ENCODE measurements around the gene TIMM17B.
A peak's percentile ranks its signal among the peaks of the same experiment; 100 is the strongest.

TIMM17B gene
- 30.2 to 41.9 (median 33.9) reads per million in 4 experiments for total RNA-seq

- peak; percentile 80 for DNase-seq
Observed at GRCh38 chrX:48897625-48898306, at the start of gene TIMM17B, which contains the start of gene PQBP1. Gene TIMM17B, minus strand, starts transcription at chrX:48897768. Its CDS starts 19 bp downstream, at chrX:48897749. Gene PQBP1, plus strand, starts transcription at chrX:48897930. Its CDS starts 580 bp downstream, at chrX:48898510.

DNA sequence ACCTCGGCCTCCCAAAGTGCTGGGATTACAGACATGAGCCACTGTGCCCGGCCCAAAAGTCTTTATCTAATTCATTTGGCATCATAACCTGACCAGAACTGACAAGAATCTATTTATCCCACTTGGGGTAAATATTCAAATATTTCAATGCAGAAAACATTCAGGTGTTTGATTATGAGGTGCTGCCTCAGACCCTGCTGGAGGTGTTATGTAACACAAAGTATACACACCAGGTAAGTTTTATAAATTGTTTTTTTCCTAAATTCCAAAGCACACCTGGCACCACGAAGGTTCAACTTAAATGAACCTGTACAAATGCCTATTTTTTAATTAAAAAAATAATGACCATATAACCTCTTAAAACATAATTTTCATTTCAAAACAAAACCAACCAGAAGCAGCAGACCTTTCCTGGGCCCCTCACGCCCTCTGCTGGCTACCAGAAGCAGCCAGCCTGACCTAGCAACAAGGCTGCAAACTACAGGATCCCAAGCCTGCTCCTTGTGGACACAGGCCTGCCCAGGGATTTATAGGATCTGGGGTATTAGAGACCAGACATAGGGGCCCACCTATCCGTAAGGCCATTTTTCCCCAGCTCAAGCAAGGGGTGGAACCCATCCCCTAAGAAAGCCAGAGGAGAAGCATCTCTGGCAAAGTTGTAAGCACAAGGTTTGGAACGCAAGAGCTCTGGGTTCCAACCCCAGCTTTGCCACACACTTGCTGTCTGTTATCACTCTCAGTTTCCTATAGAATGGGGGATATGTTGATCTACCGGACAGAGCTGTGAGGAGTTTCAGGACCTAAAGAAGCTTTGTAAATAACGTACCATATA lies 48.2 kb upstream of the TIMM17B start:
- DNase-seq, result peak; percentile 15

DNA sequence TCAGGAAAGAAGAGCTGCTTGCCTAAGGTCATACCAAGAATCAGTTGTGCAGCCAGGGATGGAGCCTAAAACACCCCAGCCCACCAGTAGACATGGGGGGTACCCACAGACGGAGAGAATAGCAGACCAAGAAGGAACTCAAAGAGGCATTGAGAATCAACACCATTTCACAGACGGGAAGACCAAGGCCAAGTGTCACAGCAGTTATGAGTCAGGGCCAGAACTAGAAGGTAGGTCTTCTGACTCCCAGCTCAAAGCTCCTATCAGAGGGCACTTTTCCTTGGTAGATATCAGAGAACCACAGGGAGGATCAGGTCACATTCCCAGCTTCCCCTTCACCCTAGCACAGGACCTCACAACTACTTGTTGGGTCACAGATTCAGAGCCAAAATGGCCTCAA lies 45.3 kb upstream of the TIMM17B start:
- no peak for DNase-seq

DNA sequence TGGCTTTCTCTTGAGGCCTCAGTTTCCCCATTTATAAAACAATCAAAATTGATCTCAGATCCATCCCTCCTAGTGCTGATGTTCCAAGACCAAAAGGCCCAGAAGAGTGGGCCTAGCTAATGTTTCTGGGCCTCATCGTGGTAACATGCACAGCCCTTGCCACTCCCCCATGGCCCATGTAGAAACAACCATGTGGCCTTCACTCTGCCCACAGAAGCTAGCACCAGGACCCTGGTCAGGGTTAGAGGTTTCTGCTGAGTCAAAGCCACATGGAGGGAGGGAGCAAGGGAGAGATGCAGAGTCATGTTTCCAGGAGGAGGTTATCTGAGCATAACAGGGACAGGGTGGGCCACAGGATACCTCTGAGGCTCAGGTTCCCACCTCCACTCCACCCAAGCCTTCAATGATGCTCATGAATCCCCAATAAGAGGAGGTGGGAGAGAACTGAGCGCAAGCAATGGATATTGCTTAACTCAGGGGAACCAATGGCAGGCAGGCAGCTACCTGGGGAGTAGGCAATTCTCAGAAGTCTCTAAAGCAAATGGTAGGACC lies 42.9 kb upstream of the TIMM17B start:
- no peak for DNase-seq

GRCh38 chrX:48939524-48940228 lies 42.1 kb upstream of the TIMM17B start:
- DNase-seq, result no peak

- DNase-seq, result peak; percentile 59
Observed at GRCh38 chrX:48938721-48939425, 41.3 kb upstream of the TIMM17B start.

- peak; percentile 71 for DNase-seq
Observed at GRCh38 chrX:48937054-48937907, 39.7 kb upstream of the TIMM17B start.

DNA sequence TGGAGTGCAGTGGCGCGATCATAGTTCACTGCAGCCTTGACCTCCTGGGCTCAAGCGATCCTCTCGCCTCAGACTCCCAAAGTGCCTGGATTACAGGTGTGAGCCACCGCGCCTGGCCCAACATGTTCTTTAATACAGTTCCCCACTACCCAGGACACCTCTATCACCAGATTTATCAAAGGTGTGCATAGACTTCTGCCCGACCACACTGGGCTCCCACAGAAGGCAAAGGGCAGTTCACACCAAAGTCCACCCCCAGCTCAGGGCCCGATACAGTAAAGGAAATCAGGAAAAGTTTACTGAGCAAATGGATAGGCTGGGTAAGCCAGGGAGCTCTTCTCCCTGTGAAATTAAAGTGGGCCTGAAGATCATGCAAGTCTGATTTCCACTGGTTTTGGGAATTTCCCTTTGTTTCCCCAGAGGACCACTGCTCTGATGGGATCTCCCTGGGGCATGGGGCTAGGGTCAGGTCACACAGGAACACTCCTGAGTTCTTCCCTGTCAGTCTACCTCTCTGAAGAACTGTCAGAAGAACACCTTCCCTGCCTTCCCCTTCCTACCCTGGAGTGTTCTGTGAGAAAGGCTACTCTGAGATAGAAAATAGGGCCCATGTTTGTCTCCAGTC lies 39.0 kb upstream of the TIMM17B start:
- no peak for DNase-seq

GRCh38 chrX:48935301-48935670 lies 37.7 kb upstream of the TIMM17B start:
- no peak for DNase-seq

- no peak for DNase-seq
Observed at GRCh38 chrX:48934581-48935300, 37.2 kb upstream of the TIMM17B start.

- no peak for DNase-seq
Observed at GRCh38 chrX:48933757-48934156, 36.2 kb upstream of the TIMM17B start.

DNA sequence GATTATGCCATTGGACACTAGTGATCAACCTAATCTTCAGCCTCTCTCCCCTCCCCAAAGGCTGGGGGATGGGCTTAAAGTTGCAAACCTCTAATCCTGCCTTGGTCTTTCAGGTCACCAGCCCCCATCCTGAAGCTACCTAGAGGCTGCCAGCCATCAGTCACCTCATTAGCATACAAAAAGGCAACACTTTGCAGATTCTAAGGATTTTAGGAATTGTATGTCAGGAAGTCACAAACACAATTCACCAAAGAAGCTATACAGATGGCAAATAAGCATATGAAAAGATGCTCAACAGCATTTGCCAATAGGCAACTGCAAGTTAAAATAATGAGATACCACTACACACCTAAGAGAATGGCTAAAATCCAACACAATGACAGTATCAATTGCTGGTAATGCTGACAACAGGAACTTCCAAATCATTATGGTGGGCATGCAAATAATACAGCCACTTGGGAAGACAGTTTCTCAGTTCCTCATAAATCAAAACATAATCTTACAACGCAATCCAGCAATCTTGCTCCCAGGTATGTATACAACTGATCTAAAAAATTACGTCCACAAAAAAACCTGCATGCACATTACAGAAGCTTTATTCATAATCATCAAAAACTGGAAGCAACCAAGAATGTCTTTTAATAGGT lies 30.3 kb upstream of the TIMM17B start:
- DNase-seq, result no peak

DNA sequence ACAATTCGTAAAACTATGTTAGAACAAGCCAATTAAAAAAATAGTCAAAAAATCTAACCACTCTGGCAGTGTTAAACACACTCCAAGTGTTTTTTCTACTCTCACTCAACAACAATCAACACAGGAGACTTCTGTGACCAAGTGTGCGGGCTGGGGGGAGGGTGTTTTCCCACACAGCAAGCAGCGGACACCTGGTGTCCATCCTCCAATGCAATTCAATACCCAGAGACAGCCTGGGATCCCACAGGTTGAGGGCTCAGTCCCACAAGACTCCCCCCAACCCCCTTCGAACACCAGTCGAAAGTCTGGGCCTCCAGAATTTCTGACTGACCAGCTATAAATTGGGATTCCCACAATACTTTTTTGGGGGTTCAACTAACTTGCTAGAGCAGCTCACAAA lies 29.6 kb upstream of the TIMM17B start:
- no peak for DNase-seq

GRCh38 chrX:48924270-48924669 lies 26.7 kb upstream of the TIMM17B start:
- no peak for DNase-seq

GRCh38 chrX:48923771-48924170 lies 26.2 kb upstream of the TIMM17B start:
- DNase-seq, result no peak

- DNase-seq, result no peak
Observed at GRCh38 chrX:48920718-48921104, 23.1 kb upstream of the TIMM17B start.

DNA sequence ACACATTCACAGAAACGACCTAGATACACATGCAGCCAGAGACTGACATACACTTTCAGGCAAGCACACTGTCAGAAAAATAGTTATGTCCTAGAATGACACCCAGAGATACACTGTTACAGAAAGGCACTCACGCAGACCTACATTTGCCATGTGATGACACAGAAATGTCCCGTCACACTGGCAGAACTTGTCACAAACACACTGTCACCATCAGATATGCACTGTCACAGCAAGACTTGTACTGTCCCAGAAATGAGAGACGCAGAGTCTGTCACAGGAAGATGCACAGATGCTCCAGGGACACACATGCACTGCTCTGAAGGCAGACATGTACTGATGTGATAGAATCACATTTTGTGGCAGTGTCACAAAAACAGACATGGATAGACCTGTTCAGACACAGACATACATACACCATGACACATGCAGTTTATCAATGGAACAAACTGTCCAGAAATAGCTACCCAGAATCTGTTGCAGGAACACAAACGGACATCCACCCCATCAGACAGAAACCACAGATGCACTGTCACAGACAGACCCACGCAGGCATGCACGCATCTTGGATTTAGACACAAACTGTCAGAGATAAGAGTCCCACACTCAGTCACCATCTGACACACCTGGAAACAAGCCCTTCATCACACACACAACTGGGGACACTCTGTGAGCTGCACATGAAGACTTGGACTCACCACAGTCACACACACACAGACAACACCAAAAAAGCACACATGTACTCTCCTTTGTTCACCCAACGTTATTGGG lies 22.6 kb upstream of the TIMM17B start:
- no peak for DNase-seq

DNA sequence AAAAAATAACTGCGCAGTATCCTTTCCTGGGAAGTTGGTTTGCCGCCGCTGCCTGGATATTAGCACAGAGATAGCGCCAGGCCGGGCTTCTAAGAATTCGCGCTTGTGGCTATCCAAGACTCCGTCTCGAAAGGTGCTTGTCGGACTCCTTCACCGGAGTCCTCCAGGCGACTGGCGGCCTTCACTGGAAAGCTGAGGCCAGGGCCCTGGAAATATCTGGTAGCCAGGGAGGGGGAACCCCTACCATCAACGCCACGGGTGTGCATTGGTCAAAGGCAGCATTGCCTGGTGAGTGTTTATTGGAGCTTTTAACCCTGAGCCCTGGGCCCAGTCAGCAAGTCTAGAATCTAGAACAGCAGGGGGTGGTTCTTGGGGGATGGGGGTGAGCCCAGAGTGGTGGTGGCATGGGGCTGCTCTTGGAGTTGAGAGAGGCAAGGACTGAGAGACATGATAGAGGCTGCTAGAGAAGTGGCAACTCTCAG lies 21.8 kb upstream of the TIMM17B start:
- peak; percentile 24 for DNase-seq

Measured in effector CD8-positive, alpha-beta T cell (primary cell).